Measurements from ENCODE around the gene APOA4.

- TF ChIP-seq POLR2A (IDR thresholded peaks at IDR 0.05), result no peak
- no peak for TF ChIP-seq CTCF (IDR thresholded peaks at IDR 0.05)
Measured at GRCh38 chr11:116866804-116867455, 43.8 kb upstream of the APOA4 start.

Data from uterus (tissue), 2 donors.